IPS DF 6.9 (cell line): ENCODE results near the gene F2RL3.
"Not testable (repeated sequence)": the region's sequence is repeated elsewhere in the genome, so short reads cannot be mapped to it uniquely, and the experiment has no call there.

Experiments
- DNase-seq: peaks from one replicate; pipeline ENCODE4 v3.0.0-alpha.2; 2013; ENCODE audit warnings: low read depth, low spot score
- H3K27ac ChIP-seq: one replicate; pipeline ENCODE4 v1.5.1; 2013; ENCODE audit warnings: low read length, control low read depth
- H3K27me3 ChIP-seq: 2 replicates; pipeline ENCODE4 v1.6.1; 2013; ENCODE audit warnings: mild to moderate bottlenecking, low read length; ENCODE audit not compliant: control insufficient read depth, insufficient read depth
- H3K36me3 ChIP-seq: 2 replicates; pipeline ENCODE4 v1.6.1; 2013; ENCODE audit warnings: low read length; ENCODE audit not compliant: control insufficient read depth, insufficient read depth
- H3K4me1 ChIP-seq: 2 replicates; pipeline ENCODE4 v1.6.1; 2013; ENCODE audit warnings: low read length; ENCODE audit not compliant: control insufficient read depth, insufficient read depth
- H3K4me3 ChIP-seq: 2 replicates; pipeline ENCODE4 v1.5.1; 2013; ENCODE audit warnings: mild to moderate bottlenecking, low read length
- H3K9me3 ChIP-seq: 2 replicates; pipeline ENCODE4 v1.6.1; 2013; ENCODE audit warnings: low read length, inconsistent platforms; ENCODE audit not compliant: control insufficient read depth, insufficient read depth
- WGBS: extraction: QIAGEN DNeasy Blood & Tissue Kit; methylation state at CpG from one replicate; pipeline ENCODE4 v1.1.7; 2013; ENCODE audit warnings: mixed read lengths, missing lambda C conversion rate; ENCODE audit not compliant: insufficient read length, insufficient coverage; 5-methylcytosine and 5-hydroxymethylcytosine counted together

The F2RL3 gene

DNA sequence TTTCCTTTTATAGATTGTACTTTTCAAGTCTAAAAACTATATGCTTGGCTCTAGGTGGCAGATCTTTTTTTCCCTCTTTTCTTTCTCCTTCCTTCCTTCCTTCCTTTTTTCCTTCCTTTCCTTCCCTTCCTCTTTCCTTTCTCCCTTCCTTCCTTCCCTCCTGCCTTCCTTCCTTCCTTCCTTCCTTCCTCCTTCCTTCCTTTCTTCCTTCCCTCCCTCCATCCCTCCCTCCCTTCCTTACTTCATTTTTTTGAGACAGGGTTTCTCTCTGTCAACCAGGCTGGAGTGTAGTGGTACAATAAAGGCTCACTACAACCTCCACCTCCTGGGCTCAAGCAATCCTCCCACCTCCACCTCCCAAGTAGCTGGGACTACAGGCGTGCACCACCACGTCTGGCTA, 48.1 kb downstream of the F2RL3 start:
- H3K27ac ChIP-seq, result no peak overlapping the region
- DNase-seq, result no peak
- H3K4me1 ChIP-seq, result peaks cover 1% of the 10 kb centered on the region; the same call in 1 of the 2 replicates
- no peaks in the 10 kb centered on the region for H3K36me3 ChIP-seq
- no peaks in the 10 kb centered on the region for H3K9me3 ChIP-seq
- no CpG with 5 or more reads among the region's 2 CpGs for WGBS
- H3K27me3 ChIP-seq, result no peaks in the 10 kb centered on the region
- H3K4me3 ChIP-seq, result no peak overlapping the region

DNA sequence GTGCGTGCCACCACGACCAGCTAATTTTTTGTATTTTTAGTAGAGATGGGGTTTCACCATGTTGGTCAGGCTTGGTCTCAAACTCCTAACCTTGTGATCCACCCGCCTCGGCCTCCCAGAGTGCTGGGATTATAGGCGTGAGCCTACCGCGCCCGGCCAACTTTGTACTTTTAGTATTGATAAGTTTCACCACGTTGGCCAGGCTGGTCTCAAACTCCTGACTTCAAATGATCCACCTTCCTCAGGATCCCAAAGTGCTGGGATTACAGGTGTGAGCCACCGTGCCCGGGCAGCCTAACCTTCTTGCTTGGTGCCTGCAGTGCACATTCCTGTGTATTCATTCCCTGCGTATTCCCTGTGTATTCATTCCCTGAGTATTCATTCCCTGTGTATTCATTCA, 49.0 kb downstream of the F2RL3 start:
- not testable (repeated sequence) for DNase-seq, H3K27me3 ChIP-seq, H3K4me3 ChIP-seq, H3K36me3 ChIP-seq, H3K9me3 ChIP-seq, H3K4me1 ChIP-seq, H3K27ac ChIP-seq
- WGBS, result no CpG with 5 or more reads among the region's 12 CpGs

GRCh38 chr19:16938211-16938610, 49.4 kb downstream of the F2RL3 start:
- Histone ChIP-seq H3K4me3 (no peak overlapping the region), H3K27ac (no peak overlapping the region), H3K27me3 (no peaks in the 10 kb centered on the region), H3K9me3 (no peaks in the 10 kb centered on the region), H3K4me1 (peaks cover 1% of the 10 kb centered on the region; the same call in 1 of the 2 replicates), H3K36me3 (no peaks in the 10 kb centered on the region)
- WGBS, result no CpG with 5 or more reads among the region's 11 CpGs
- no peak for DNase-seq

DNA sequence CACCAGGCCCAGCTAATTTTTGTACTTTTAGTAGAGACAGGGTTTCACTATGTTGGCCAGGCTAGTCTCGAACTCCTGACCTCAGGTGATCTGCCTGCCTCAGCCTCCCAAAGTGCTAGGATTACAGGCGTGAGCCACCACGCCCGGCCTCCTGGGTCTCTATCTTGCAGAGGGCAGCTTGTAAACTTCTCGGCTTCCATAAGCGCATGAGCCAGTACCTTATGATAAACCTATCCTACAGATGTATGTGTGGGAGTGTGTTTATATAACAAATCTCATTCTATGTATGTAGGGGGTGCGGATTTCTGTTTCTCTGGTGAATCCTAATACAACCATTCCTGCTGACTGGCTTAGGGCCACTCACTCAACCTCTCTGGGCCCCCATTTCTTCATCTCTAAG, 51.3 kb downstream of the F2RL3 start:
- not testable (repeated sequence) for H3K4me1 ChIP-seq, H3K4me3 ChIP-seq, H3K36me3 ChIP-seq, H3K9me3 ChIP-seq, H3K27ac ChIP-seq, H3K27me3 ChIP-seq, DNase-seq
- no CpG with 5 or more reads among the region's 7 CpGs for WGBS

DNA sequence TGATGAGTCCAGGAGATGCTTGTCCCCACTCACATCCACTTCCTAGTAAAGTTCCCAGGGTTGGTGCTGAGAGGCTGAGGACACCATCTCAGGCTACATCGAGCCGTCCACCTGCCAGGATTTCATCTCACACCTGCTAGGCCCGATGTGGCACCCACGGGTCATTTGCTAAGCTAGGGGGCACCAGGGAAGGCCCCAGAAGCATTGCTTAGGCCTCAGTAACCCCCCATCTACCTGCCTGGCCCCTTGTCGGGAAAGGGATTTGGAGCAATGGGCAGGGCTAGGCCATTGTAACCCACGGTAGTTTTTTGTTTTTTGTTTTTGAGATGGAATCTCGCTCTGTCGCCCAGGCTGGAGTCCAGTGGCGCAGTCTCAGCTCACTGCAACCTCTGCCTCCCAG, 51.8 kb downstream of the F2RL3 start:
- Histone ChIP-seq H3K27me3 (no peaks in the 10 kb centered on the region), H3K36me3 (no peaks in the 10 kb centered on the region)
- WGBS, result no CpG with 5 or more reads among the region's 9 CpGs

More for the DNA sequence above, 51.8 kb downstream of the F2RL3 start:
- Histone ChIP-seq H3K27ac (no peak overlapping the region), H3K4me3 (no peak overlapping the region), H3K9me3 (no peaks in the 10 kb centered on the region), H3K4me1 (peaks cover 1% of the 10 kb centered on the region; the same call in 1 of the 2 replicates)
- no peak for DNase-seq
